ENCODE data around the gene KRTAP9-7.
"Not testable (repeated sequence)": the region's sequence is repeated elsewhere in the genome, so short reads cannot be mapped to it uniquely, and the experiment has no call there.

DNA sequence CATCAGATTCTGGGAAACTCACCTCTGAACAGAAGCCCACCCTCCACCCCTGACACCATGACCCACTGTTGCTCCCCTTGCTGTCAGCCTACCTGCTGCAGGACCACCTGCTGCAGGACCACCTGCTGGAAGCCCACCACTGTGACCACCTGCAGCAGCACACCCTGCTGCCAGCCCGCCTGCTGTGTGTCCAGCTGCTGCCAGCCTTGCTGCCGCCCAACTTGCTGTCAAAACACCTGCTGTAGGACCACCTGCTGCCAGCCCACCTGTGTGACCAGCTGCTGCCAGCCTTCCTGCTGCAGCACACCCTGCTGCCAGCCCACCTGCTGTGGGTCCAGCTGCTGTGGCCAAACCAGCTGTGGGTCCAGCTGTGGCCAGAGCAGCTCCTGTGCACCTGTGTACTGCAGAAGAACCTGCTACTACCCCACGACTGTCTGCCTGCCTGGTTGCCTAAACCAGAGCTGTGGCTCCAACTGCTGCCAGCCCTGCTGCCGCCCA is 48.9 kb upstream of the KRTAP9-7 start, which contains the start of gene KRTAP9-2:
- TF ChIP-seq, protein P1, sequence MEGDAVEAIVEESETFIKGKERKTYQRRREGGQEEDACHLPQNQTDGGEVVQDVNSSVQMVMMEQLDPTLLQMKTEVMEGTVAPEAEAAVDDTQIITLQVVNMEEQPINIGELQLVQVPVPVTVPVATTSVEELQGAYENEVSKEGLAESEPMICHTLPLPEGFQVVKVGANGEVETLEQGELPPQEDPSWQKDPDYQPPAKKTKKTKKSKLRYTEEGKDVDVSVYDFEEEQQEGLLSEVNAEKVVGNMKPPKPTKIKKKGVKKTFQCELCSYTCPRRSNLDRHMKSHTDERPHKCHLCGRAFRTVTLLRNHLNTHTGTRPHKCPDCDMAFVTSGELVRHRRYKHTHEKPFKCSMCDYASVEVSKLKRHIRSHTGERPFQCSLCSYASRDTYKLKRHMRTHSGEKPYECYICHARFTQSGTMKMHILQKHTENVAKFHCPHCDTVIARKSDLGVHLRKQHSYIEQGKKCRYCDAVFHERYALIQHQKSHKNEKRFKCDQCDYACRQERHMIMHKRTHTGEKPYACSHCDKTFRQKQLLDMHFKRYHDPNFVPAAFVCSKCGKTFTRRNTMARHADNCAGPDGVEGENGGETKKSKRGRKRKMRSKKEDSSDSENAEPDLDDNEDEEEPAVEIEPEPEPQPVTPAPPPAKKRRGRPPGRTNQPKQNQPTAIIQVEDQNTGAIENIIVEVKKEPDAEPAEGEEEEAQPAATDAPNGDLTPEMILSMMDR (IDR thresholded peaks at IDR 0.05), result not testable (repeated sequence)
- not testable (repeated sequence) for TF ChIP-seq OVOL2 (CRISPR knock-in tag; IDR thresholded peaks at IDR 0.05; ENCODE audit: borderline replicate concordance); SP1 (CRISPR knock-in tag; conservative IDR thresholded peaks at IDR 0.05); IRF2 (CRISPR knock-in tag; IDR thresholded peaks at IDR 0.05; ENCODE audit: borderline replicate concordance, low read depth); HMGA2 (CRISPR knock-in tag; IDR thresholded peaks at IDR 0.05); ZNF121 (CRISPR knock-in tag; IDR thresholded peaks at IDR 0.05); CBFB (CRISPR knock-in tag; IDR thresholded peaks at IDR 0.05; ENCODE audit: low read depth); FOXP1 (CRISPR knock-in tag; IDR thresholded peaks at IDR 0.05; ENCODE audit: borderline replicate concordance)
- TF ChIP-seq, protein P2, sequence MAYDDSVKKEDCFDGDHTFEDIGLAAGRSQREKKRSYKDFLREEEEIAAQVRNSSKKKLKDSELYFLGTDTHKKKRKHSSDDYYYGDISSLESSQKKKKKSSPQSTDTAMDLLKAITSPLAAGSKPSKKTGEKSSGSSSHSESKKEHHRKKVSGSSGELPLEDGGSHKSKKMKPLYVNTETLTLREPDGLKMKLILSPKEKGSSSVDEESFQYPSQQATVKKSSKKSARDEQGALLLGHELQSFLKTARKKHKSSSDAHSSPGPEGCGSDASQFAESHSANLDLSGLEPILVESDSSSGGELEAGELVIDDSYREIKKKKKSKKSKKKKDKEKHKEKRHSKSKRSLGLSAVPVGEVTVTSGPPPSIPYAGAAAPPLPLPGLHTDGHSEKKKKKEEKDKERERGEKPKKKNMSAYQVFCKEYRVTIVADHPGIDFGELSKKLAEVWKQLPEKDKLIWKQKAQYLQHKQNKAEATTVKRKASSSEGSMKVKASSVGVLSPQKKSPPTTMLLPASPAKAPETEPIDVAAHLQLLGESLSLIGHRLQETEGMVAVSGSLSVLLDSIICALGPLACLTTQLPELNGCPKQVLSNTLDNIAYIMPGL (CRISPR knock-in tag; IDR thresholded peaks at IDR 0.05), result not testable (repeated sequence)
- TF ChIP-seq, protein P3, sequence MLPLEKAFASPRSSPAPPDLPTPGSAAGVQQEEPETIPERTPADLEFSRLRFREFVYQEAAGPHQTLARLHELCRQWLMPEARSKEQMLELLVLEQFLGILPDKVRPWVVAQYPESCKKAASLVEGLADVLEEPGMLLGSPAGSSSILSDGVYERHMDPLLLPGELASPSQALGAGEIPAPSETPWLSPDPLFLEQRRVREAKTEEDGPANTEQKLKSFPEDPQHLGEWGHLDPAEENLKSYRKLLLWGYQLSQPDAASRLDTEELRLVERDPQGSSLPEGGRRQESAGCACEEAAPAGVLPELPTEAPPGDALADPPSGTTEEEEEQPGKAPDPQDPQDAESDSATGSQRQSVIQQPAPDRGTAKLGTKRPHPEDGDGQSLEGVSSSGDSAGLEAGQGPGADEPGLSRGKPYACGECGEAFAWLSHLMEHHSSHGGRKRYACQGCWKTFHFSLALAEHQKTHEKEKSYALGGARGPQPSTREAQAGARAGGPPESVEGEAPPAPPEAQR (CRISPR knock-in tag; IDR thresholded peaks at IDR 0.05), result not testable (repeated sequence)
- TF ChIP-seq, protein P4, sequence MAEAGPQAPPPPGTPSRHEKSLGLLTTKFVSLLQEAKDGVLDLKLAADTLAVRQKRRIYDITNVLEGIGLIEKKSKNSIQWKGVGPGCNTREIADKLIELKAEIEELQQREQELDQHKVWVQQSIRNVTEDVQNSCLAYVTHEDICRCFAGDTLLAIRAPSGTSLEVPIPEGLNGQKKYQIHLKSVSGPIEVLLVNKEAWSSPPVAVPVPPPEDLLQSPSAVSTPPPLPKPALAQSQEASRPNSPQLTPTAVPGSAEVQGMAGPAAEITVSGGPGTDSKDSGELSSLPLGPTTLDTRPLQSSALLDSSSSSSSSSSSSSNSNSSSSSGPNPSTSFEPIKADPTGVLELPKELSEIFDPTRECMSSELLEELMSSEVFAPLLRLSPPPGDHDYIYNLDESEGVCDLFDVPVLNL (CRISPR knock-in tag; IDR thresholded peaks at IDR 0.05; ENCODE audit: borderline replicate concordance, low read depth), result not testable (repeated sequence)
- TF ChIP-seq, protein P5, sequence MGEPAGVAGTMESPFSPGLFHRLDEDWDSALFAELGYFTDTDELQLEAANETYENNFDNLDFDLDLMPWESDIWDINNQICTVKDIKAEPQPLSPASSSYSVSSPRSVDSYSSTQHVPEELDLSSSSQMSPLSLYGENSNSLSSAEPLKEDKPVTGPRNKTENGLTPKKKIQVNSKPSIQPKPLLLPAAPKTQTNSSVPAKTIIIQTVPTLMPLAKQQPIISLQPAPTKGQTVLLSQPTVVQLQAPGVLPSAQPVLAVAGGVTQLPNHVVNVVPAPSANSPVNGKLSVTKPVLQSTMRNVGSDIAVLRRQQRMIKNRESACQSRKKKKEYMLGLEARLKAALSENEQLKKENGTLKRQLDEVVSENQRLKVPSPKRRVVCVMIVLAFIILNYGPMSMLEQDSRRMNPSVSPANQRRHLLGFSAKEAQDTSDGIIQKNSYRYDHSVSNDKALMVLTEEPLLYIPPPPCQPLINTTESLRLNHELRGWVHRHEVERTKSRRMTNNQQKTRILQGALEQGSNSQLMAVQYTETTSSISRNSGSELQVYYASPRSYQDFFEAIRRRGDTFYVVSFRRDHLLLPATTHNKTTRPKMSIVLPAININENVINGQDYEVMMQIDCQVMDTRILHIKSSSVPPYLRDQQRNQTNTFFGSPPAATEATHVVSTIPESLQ (CRISPR knock-in tag; IDR thresholded peaks at IDR 0.05), result not testable (repeated sequence)
